Type B pancreatic cell (in vitro differentiated cells): Measurements from ENCODE around the gene ABHD3. TPM values are rescaled to one million over a fixed set of nuclear protein-coding genes. Genes with fewer than 3 reads are reported as not detected.
"Not testable (repeated sequence)": the region's sequence is repeated elsewhere in the genome, so short reads cannot be mapped to it uniquely, and the experiment has no call there.

Source experiments
- DNase-seq: peaks from one replicate; pipeline ENCODE4 v3.0.0; 2021; ENCODE audit warnings: mixed read lengths; ENCODE audit not compliant: unreplicated experiment; ENCODE audit errors: extremely low spot score
- H3K27ac Mint-ChIP-seq: 2 replicates; pipeline ENCODE4 v1.8.0; 2021; ENCODE audit warnings: mild to moderate bottlenecking, mixed read lengths
- H3K27me3 Mint-ChIP-seq: 2 replicates; pipeline ENCODE4 v1.8.0; 2021; ENCODE audit warnings: mixed read lengths
- H3K36me3 Mint-ChIP-seq: 2 replicates; pipeline ENCODE4 v1.8.0; 2021; ENCODE audit warnings: mixed read lengths
- H3K4me1 Mint-ChIP-seq: one replicate; pipeline ENCODE4 v1.8.0; 2021; ENCODE audit warnings: mixed read lengths; ENCODE audit not compliant: unreplicated experiment
- H3K4me3 Mint-ChIP-seq: 2 replicates; pipeline ENCODE4 v1.8.0; 2021; ENCODE audit warnings: mild to moderate bottlenecking, mixed read lengths
- H3K9me3 Mint-ChIP-seq: 2 replicates; pipeline ENCODE4 v1.8.0; 2021; ENCODE audit warnings: mixed read lengths
- CTCF ChIP-seq: fragments of 200-600 bp; sonication (generic); conservative IDR thresholded peaks from 2 replicates; pipeline ENCODE4 v1.5.0; 2021; ENCODE audit warnings: antibody characterized with exemption, mild to moderate bottlenecking
- total RNA-seq: library from RNA; stranded (reverse); gene quantifications from 2 replicates; pipeline ENCODE4 v1.2.1, GENCODE V29; 2021; ENCODE audit warnings: low replicate concordance

ABHD3 gene
- total RNA-seq, 1 donor from 2014 or later, result 23.2 TPM

GRCh38 chr18:21701621-21702020 lies 3.0 kb downstream of the ABHD3 start:
- peaks cover 12% of the 10 kb centered on the region for H3K4me1 Mint-ChIP-seq
- H3K27ac Mint-ChIP-seq, result no peak overlapping the region
- peaks cover 4% of the 10 kb centered on the region for H3K9me3 Mint-ChIP-seq
- TF ChIP-seq CTCF, result no peak
- no peak for DNase-seq
- H3K4me3 Mint-ChIP-seq, result peak overlapping the region; percentile 34
- no peaks in the 10 kb centered on the region for H3K27me3 Mint-ChIP-seq
- peaks cover 13% of the 10 kb centered on the region for H3K36me3 Mint-ChIP-seq

- Mint-ChIP-seq H3K4me3 (no peak overlapping the region), H3K36me3 (peaks cover 16% of the 10 kb centered on the region), H3K27ac (no peak overlapping the region), H3K27me3 (no peaks in the 10 kb centered on the region), H3K4me1 (peaks cover 12% of the 10 kb centered on the region), H3K9me3 (peaks cover 4% of the 10 kb centered on the region)
- no peak for DNase-seq
- no peak for TF ChIP-seq CTCF
Measured at GRCh38 chr18:21700528-21701075, 4.0 kb downstream of the ABHD3 start.

GRCh38 chr18:21693322-21693721 lies 11.3 kb downstream of the ABHD3 start:
- Mint-ChIP-seq H3K9me3 (peaks cover 5% of the 10 kb centered on the region), H3K36me3 (peaks cover 41% of the 10 kb centered on the region), H3K27me3 (no peaks in the 10 kb centered on the region), H3K27ac (no peak overlapping the region), H3K4me1 (no peaks in the 10 kb centered on the region), H3K4me3 (no peak overlapping the region)
- no peak for DNase-seq
- TF ChIP-seq CTCF, result no peak

GRCh38 chr18:21689736-21690135 lies 14.8 kb downstream of the ABHD3 start:
- Mint-ChIP-seq H3K27me3 (no peaks in the 10 kb centered on the region), H3K9me3 (peaks cover 5% of the 10 kb centered on the region), H3K4me3 (no peak overlapping the region), H3K36me3 (peaks cover 35% of the 10 kb centered on the region), H3K27ac (no peak overlapping the region), H3K4me1 (peaks cover 8% of the 10 kb centered on the region)
- no peak for TF ChIP-seq CTCF
- no peak for DNase-seq

- TF ChIP-seq CTCF, result no peak
- no peak for DNase-seq
- peak overlapping the region; percentile 62 for H3K27ac Mint-ChIP-seq
- H3K36me3 Mint-ChIP-seq, result peaks cover 23% of the 10 kb centered on the region
- H3K4me1 Mint-ChIP-seq, result peaks cover 9% of the 10 kb centered on the region
- H3K27me3 Mint-ChIP-seq, result no peaks in the 10 kb centered on the region
- H3K4me3 Mint-ChIP-seq, result no peak overlapping the region
- H3K9me3 Mint-ChIP-seq, result peaks cover 5% of the 10 kb centered on the region
Measured at GRCh38 chr18:21686282-21687105, 18.1 kb downstream of the ABHD3 start.

GRCh38 chr18:21685556-21685981 lies 19.0 kb downstream of the ABHD3 start:
- H3K4me3 Mint-ChIP-seq, DNase-seq: not testable (repeated sequence)

More at GRCh38 chr18:21685556-21685981, 19.0 kb downstream of the ABHD3 start:
- not testable (repeated sequence) for H3K9me3 Mint-ChIP-seq, H3K4me1 Mint-ChIP-seq, H3K27me3 Mint-ChIP-seq, H3K27ac Mint-ChIP-seq
- peaks cover 17% of the 10 kb centered on the region for H3K36me3 Mint-ChIP-seq
